H1 (cell line): Measurements from ENCODE around the gene SIK3. TPM values are rescaled to one million over a fixed set of nuclear protein-coding genes. Genes with fewer than 3 reads are reported as not detected.

Experiments used
- CTCF ChIA-PET: fragments of 300-600 bp; sonication (Branson Sonifier 250); formaldehyde crosslinking; loops from one replicate; lab custom pipeline; 2021; ENCODE audit not compliant: partially characterized antibody; lab: Charles Lee
- POLR2A ChIA-PET: fragments of 300-600 bp; sonication (Branson Sonifier 250); formaldehyde crosslinking; loops from one replicate; lab custom pipeline; 2021; ENCODE audit warnings: inconsistent platforms; ENCODE audit not compliant: partially characterized antibody; lab: Charles Lee
- DNase-seq, 2 experiments: peaks; one replicate each; pipeline versions ENCODE4 v3.0.0 to v3.0.0-alpha.2; 2010 to 2022; ENCODE audit warnings: low spot score in 2 of 2, low read depth in 1 of 2, mixed read lengths in 1 of 2
- FAIRE-seq: peaks from 2 replicates; lab custom pipeline; 2011; peaks lifted over from hg19 to GRCh38; lab: Jason Lieb, UNC
- H2AFZ ChIP-seq: 2 replicates; pipeline ENCODE4 v1.8.1; 2012; ENCODE audit warnings: low read length, inconsistent platforms
- H2AK5ac ChIP-seq: 2 replicates; pipeline ENCODE4 v1.6.1; 2013; ENCODE audit warnings: low read depth, low read length
- H2BK120ac ChIP-seq: replicated peaks from 2 replicates; pipeline ENCODE3; 2013; ENCODE audit warnings: low read depth, low read length, inconsistent platforms
- H2BK12ac ChIP-seq: 2 replicates; pipeline ENCODE4 v1.6.1; 2013; ENCODE audit warnings: low read depth, low read length
- H2BK15ac ChIP-seq: 2 replicates; pipeline ENCODE4 v1.6.1; 2013; ENCODE audit warnings: low read length
- H2BK20ac ChIP-seq: 2 replicates; pipeline ENCODE4 v1.6.1; 2013; ENCODE audit warnings: low read length
- H2BK5ac ChIP-seq: 2 replicates; pipeline ENCODE4 v1.6.1; 2013; ENCODE audit warnings: low read depth, low read length
- H3K14ac ChIP-seq: 2 replicates; pipeline ENCODE4 v1.6.1; 2013; ENCODE audit warnings: inconsistent platforms; ENCODE audit not compliant: insufficient read length
- H3K18ac ChIP-seq: 2 replicates; pipeline ENCODE4 v1.6.1; 2013; ENCODE audit warnings: low read length; ENCODE audit errors: extremely low read depth
- H3K23ac ChIP-seq: 2 replicates; pipeline ENCODE4 v1.6.1; 2013; ENCODE audit warnings: inconsistent platforms; ENCODE audit not compliant: insufficient read length
- H3K23me2 ChIP-seq: 2 replicates; pipeline ENCODE4 v1.6.1; 2013; ENCODE audit warnings: low read depth, low read length
- H3K27ac ChIP-seq: 2 replicates; pipeline ENCODE4 v1.6.1; 2011; ENCODE audit warnings: low read depth, low read length, inconsistent platforms
- H3K27me3 ChIP-seq, 4 experiments: replicated peaks in 1 of 4; 1 replicate in 1 of 4; 2 replicates in 3 of 4; pipeline versions ENCODE4 v1.6.1 to v1.8.1; 2011 to 2013; ENCODE audit warnings: low read length in 3 of 4, mild to moderate bottlenecking in 3 of 4, inconsistent platforms in 2 of 4, mixed read lengths in 2 of 4, moderate library complexity in 1 of 4; ENCODE audit not compliant: control insufficient read depth in 3 of 4, insufficient read depth in 3 of 4; ENCODE audit errors: extremely low read depth in 1 of 4
- H3K36me3 ChIP-seq, 4 experiments: 2 replicates each; pipeline versions ENCODE4 v1.6.1 to v1.8.1; 2011 to 2013; ENCODE audit warnings: mild to moderate bottlenecking in 4 of 4, low read length in 3 of 4, moderate library complexity in 2 of 4, control low read depth in 1 of 4, inconsistent platforms in 1 of 4; ENCODE audit not compliant: insufficient read depth in 4 of 4, control insufficient read depth in 2 of 4
- H3K4ac ChIP-seq: replicated peaks from 2 replicates; pipeline ENCODE3; 2013; ENCODE audit warnings: low read length, low read depth, mixed read lengths, inconsistent platforms; ENCODE audit not compliant: insufficient read length
- H3K4me1 ChIP-seq, 4 experiments: replicated peaks in 1 of 4; 1 replicate in 1 of 4; 2 replicates in 3 of 4; pipeline versions ENCODE4 v1.6.1 to v1.8.1; 2011 to 2013; ENCODE audit warnings: low read length in 3 of 4, inconsistent platforms in 2 of 4, mixed read lengths in 1 of 4; ENCODE audit not compliant: insufficient read depth in 4 of 4, control insufficient read depth in 3 of 4
- H3K4me2 ChIP-seq, 2 experiments: 2 replicates each; pipeline versions ENCODE4 v1.6.1 to v1.8.1; 2011 to 2013; ENCODE audit warnings: low read depth in 2 of 2, low read length in 2 of 2, control low read depth in 1 of 2, inconsistent platforms in 1 of 2, mild to moderate bottlenecking in 1 of 2; ENCODE audit not compliant: insufficient read depth in 1 of 2
- H3K4me3 ChIP-seq, 4 experiments: fragments of 200-600, 300-600 bp in 1 of 4; sonication (generic), shearing (Covaris generic), sonication (Bioruptor Twin) in 1 of 4; 2 replicates each; pipeline versions ENCODE4 v1.5.1 to v1.8.1; 2011 to 2016; ENCODE audit warnings: low read length in 4 of 4, low read depth in 3 of 4, control low read depth in 2 of 4, inconsistent platforms in 2 of 4, mild to moderate bottlenecking in 2 of 4, mixed read lengths in 1 of 4, moderate library complexity in 1 of 4; ENCODE audit not compliant: insufficient read depth in 2 of 4; ENCODE audit errors: extremely low read depth in 1 of 4
- H3K56ac ChIP-seq: replicated peaks from 2 replicates; pipeline ENCODE3; 2013; ENCODE audit warnings: low read depth, mild to moderate bottlenecking, mixed read lengths, low read length, inconsistent platforms; ENCODE audit not compliant: insufficient read length
- H3K79me1 ChIP-seq: 2 replicates; pipeline ENCODE4 v1.6.1; 2013; ENCODE audit warnings: low read depth, low read length, control low read depth
- H3K79me2 ChIP-seq, 2 experiments: 2 replicates each; pipeline versions ENCODE4 v1.6.1 to v1.8.1; 2012 to 2013; ENCODE audit warnings: low read length in 2 of 2, mild to moderate bottlenecking in 2 of 2, inconsistent platforms in 1 of 2; ENCODE audit not compliant: insufficient read depth in 2 of 2, control insufficient read depth in 1 of 2
- H3K9ac ChIP-seq, 4 experiments: replicated peaks in 1 of 4; 1 replicate in 1 of 4; 2 replicates in 3 of 4; pipeline versions ENCODE4 v1.6.1 to v1.8.1; 2011 to 2013; ENCODE audit warnings: low read depth in 3 of 4, low read length in 3 of 4, control low read depth in 2 of 4, mild to moderate bottlenecking in 2 of 4, moderate library complexity in 2 of 4, inconsistent platforms in 1 of 4; ENCODE audit errors: extremely low read depth in 1 of 4
- H3K9me3 ChIP-seq, 2 experiments: 2 replicates each; pipeline versions ENCODE4 v1.6.1 to v1.8.1; 2012 to 2013; ENCODE audit warnings: mild to moderate bottlenecking in 2 of 2, moderate library complexity in 2 of 2, control low read depth in 1 of 2, inconsistent platforms in 1 of 2, low read depth in 1 of 2, low read length in 1 of 2, mixed read lengths in 1 of 2; ENCODE audit not compliant: insufficient read depth in 2 of 2
- H4K20me1 ChIP-seq, 2 experiments: replicated peaks in 1 of 2; 2 replicates each; pipeline versions ENCODE3 to v1.8.1; 2011 to 2013; ENCODE audit warnings: inconsistent platforms in 2 of 2, low read length in 2 of 2, mild to moderate bottlenecking in 1 of 2; ENCODE audit not compliant: insufficient read depth in 2 of 2, control insufficient read depth in 1 of 2
- H4K5ac ChIP-seq: 2 replicates; pipeline ENCODE4 v1.6.1; 2013; ENCODE audit warnings: low read length, low read depth, mixed read lengths, inconsistent platforms; ENCODE audit not compliant: insufficient read length
- H4K8ac ChIP-seq: 2 replicates; pipeline ENCODE4 v1.8.0; 2013; ENCODE audit warnings: mild to moderate bottlenecking, moderate library complexity, low read length, inconsistent platforms; ENCODE audit not compliant: insufficient read depth; ENCODE audit errors: extremely low read depth
- H4K91ac ChIP-seq: replicated peaks from 2 replicates; pipeline ENCODE3; 2013; ENCODE audit warnings: low read length, mixed read lengths, inconsistent platforms; ENCODE audit not compliant: insufficient read length
- MAFK ChIP-seq: IDR thresholded peaks from 2 replicates; pipeline ENCODE4 v1.6.1; 2012; ENCODE audit warnings: low read depth, mild to moderate bottlenecking, improper control_type of control experiment, low read length
- WGBS, 2 experiments: shearing (Covaris generic) in 1 of 2; methylation state at CpG; one replicate each; pipeline versions ENCODE4 v1.1.6 to v1.1.7; 2013 to 2015; ENCODE audit warnings: low lambda C conversion rate in 2 of 2, mixed read lengths in 2 of 2, inconsistent platforms in 1 of 2, low coverage in 1 of 2, missing lambda C conversion rate in 1 of 2; ENCODE audit not compliant: insufficient replicate concordance in 2 of 2, insufficient coverage in 1 of 2, insufficient read length in 1 of 2; ENCODE audit errors: extremely low coverage in 1 of 2, missing lambda C conversion rate in 1 of 2; 5-methylcytosine and 5-hydroxymethylcytosine counted together
- polyA plus RNA-seq, 7 experiments: library from polyadenylated mRNA; depleted of rRNA in 3 of 7; stranded (reverse) in 5 of 7; unstranded in 2 of 7; fragments of >200 nt in 5 of 7; fragments of 200-250 nt in 2 of 7; gene quantifications; 1 replicate in 5 of 7; 2 replicates in 1 of 7; 4 replicates in 1 of 7; pipeline versions ENCODE4 v1.2.1 to v1.2.3, GENCODE V29; 2011 to 2013; ENCODE audit warnings: missing spikeins in 2 of 7, mixed read lengths in 2 of 7
- total RNA-seq: library from RNA; stranded (reverse); fragmentation: NEBNext Ultra II Directional; extraction: Animal tissue kit (Norgen Biotek cat#: 25700); gene quantifications from 2 replicates; pipeline ENCODE4 v1.2.1, GENCODE V29; 2021

The SIK3 gene
- total and polyA plus RNA-seq, 2 of the 8 experiments (the other 6 are each of a cell fraction or from before 2014, with no cell fraction given), result 19.9 to 32.1 TPM

DNA sequence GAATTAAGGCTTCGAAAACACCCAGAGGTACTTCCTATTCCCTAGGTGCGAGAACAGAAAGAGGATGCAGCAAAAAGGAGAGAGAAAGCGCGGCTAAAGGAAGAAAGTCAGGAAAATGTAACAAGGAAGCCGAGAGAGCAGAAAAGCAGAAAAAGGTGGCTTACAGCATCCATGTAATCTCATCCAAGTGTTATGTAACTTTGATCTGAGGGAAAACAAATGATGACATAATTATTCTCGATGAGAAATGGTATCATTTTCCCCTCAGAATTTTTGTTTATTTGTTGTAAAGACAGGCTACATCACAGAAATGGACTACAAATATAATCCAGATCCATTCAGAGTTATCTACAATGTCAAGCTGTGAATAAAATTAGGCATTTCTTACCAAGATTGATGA, 191.7 kb downstream of the SIK3 start:
- H2BK5ac ChIP-seq, result no peak overlapping the region

More for the DNA sequence above, 191.7 kb downstream of the SIK3 start:
- Histone ChIP-seq H3K9ac (no peak overlapping the region), H3K9me3 (no peaks in the 10 kb centered on the region), H4K20me1 (no peaks in the 10 kb centered on the region), H3K79me1 (no peaks in the 10 kb centered on the region), H4K8ac (no peak overlapping the region), H3K79me2 (no peaks in the 10 kb centered on the region), H3K4me1 (no peaks in the 10 kb centered on the region), H3K36me3 (no peaks in the 10 kb centered on the region), H3K18ac (no peak overlapping the region), H3K4ac (no peak overlapping the region), H2AFZ (no peak overlapping the region), H2BK12ac (no peak overlapping the region), H3K27ac (no peak overlapping the region), H2BK20ac (no peak overlapping the region), H3K23ac (no peak overlapping the region), H4K5ac (no peak overlapping the region), H2BK120ac (no peak overlapping the region), H3K56ac (no peak overlapping the region), H4K91ac (no peak overlapping the region), H3K4me3 (no peak overlapping the region), H3K23me2 (no peaks in the 10 kb centered on the region), H2AK5ac (no peak overlapping the region), H2BK15ac (no peak overlapping the region), H3K14ac (no peak overlapping the region), H3K4me2 (no peak overlapping the region), H3K27me3 (no peaks in the 10 kb centered on the region)
- no peak for DNase-seq
- WGBS, 2 experiments, result 92% methylated on average over 6 of the region's 6 CpGs; no CpG with 5 or more reads in 1 of the 2 experiments
- no peak for FAIRE-seq
- TF ChIP-seq MAFK, result no peak
- ChIA-PET POLR2A (no interaction called here), CTCF (no interaction called here)
